Activated naive CD8-positive, alpha-beta T cell treated with anti-CD3 and anti-CD28 coated beads, Interleukin-2, amount 50 U/mL, for 24 hours (primary cell): ENCODE data around the gene CCNT2.
"Not testable (repeated sequence)": the region's sequence is repeated elsewhere in the genome, so short reads cannot be mapped to it uniquely, and the experiment has no call there.

Experiments used
- ATAC-seq: fragments of 150-1000 bp; cut with Tn5 transposase; one replicate; pipeline ENCODE4 v1.10.0; 2021
- DNase-seq: peaks from one replicate; pipeline ENCODE4 v3.0.0; 2021
- H3K27ac Mint-ChIP-seq: one replicate; pipeline ENCODE4 v1.8.0; 2021; ENCODE audit warnings: mild to moderate bottlenecking, mixed read lengths
- H3K27me3 Mint-ChIP-seq: one replicate; pipeline ENCODE4 v1.8.0; 2021; ENCODE audit warnings: mixed read lengths
- H3K36me3 Mint-ChIP-seq: one replicate; pipeline ENCODE4 v1.8.0; 2021; ENCODE audit warnings: low read depth, mixed read lengths
- H3K4me1 Mint-ChIP-seq: one replicate; pipeline ENCODE4 v1.8.0; 2021; ENCODE audit warnings: mixed read lengths
- H3K4me3 Mint-ChIP-seq: one replicate; pipeline ENCODE4 v1.8.0; 2021; ENCODE audit warnings: mild to moderate bottlenecking, moderate library complexity, mixed read lengths
- H3K9me3 Mint-ChIP-seq: one replicate; pipeline ENCODE4 v1.8.0; 2021; ENCODE audit warnings: mixed read lengths

Gene CCNT2

GRCh38 chr2:134907441-134908116 lies 11.0 kb upstream of the CCNT2 start:
- H3K27ac Mint-ChIP-seq, DNase-seq, H3K36me3 Mint-ChIP-seq, H3K4me1 Mint-ChIP-seq, H3K4me3 Mint-ChIP-seq, ATAC-seq, H3K27me3 Mint-ChIP-seq: not testable (repeated sequence)
- H3K9me3 Mint-ChIP-seq: peaks cover 18% of the 10 kb centered on the region

- Mint-ChIP-seq H3K4me3 (no peak overlapping the region), H3K9me3 (peaks cover 18% of the 10 kb centered on the region), H3K36me3 (peaks cover 7% of the 10 kb centered on the region), H3K27ac (no peak overlapping the region), H3K27me3 (no peaks in the 10 kb centered on the region), H3K4me1 (no peaks in the 10 kb centered on the region)
- ATAC-seq: no peak
- DNase-seq: no peak
Measured at GRCh38 chr2:134910763-134911399, 7.7 kb upstream of the CCNT2 start.

GRCh38 chr2:134911400-134911785 lies 7.2 kb upstream of the CCNT2 start:
- ATAC-seq (no peak), DNase-seq (no peak)
- H3K9me3 Mint-ChIP-seq: peaks cover 18% of the 10 kb centered on the region
- H3K27me3 Mint-ChIP-seq: no peaks in the 10 kb centered on the region
- peaks cover 7% of the 10 kb centered on the region for H3K36me3 Mint-ChIP-seq
- H3K27ac Mint-ChIP-seq: no peak overlapping the region
- H3K4me1 Mint-ChIP-seq: no peaks in the 10 kb centered on the region
- no peak overlapping the region for H3K4me3 Mint-ChIP-seq

GRCh38 chr2:134912361-134912760 lies 6.3 kb upstream of the CCNT2 start:
- DNase-seq (no peak), ATAC-seq (no peak)
- peaks cover 5% of the 10 kb centered on the region for H3K4me1 Mint-ChIP-seq
- H3K9me3 Mint-ChIP-seq: peaks cover 16% of the 10 kb centered on the region
- peaks cover 6% of the 10 kb centered on the region for H3K36me3 Mint-ChIP-seq
- no peaks in the 10 kb centered on the region for H3K27me3 Mint-ChIP-seq
- no peak overlapping the region for H3K4me3 Mint-ChIP-seq
- no peak overlapping the region for H3K27ac Mint-ChIP-seq

- Mint-ChIP-seq H3K36me3 (peaks cover 26% of the 10 kb centered on the region), H3K27me3 (peaks cover 4% of the 10 kb centered on the region), H3K9me3 (no peaks in the 10 kb centered on the region), H3K27ac (peak overlapping the region; percentile 96), H3K4me1 (peaks cover 34% of the 10 kb centered on the region), H3K4me3 (peak overlapping the region; percentile 96)
- ATAC-seq: no peak
- DNase-seq: peak; percentile 13
Measured at GRCh38 chr2:134917360-134917865, 1.2 kb upstream of the CCNT2 start.

- H3K27me3 Mint-ChIP-seq: peaks cover 4% of the 10 kb centered on the region
- H3K36me3 Mint-ChIP-seq: peaks cover 26% of the 10 kb centered on the region
- peak overlapping the region; percentile 96 for H3K4me3 Mint-ChIP-seq
- H3K4me1 Mint-ChIP-seq: peaks cover 39% of the 10 kb centered on the region
- H3K9me3 Mint-ChIP-seq: no peaks in the 10 kb centered on the region
- peak overlapping the region; percentile 96 for H3K27ac Mint-ChIP-seq
- DNase-seq (no peak), ATAC-seq (peak; percentile 79)
Measured at GRCh38 chr2:134917888-134918525, 615 bp upstream of the CCNT2 start.

GRCh38 chr2:134919341-134920210 lies 954 bp downstream of the CCNT2 start:
- peak; percentile 48 for DNase-seq
- H3K4me1 Mint-ChIP-seq: peaks cover 50% of the 10 kb centered on the region
- H3K36me3 Mint-ChIP-seq: peaks cover 31% of the 10 kb centered on the region
- H3K4me3 Mint-ChIP-seq: peak overlapping the region; percentile 96
- no peak for ATAC-seq
- H3K27ac Mint-ChIP-seq: peak overlapping the region; percentile 96
- peaks cover 4% of the 10 kb centered on the region for H3K27me3 Mint-ChIP-seq
- no peaks in the 10 kb centered on the region for H3K9me3 Mint-ChIP-seq

- no peak overlapping the region for H3K4me3 Mint-ChIP-seq
- peaks cover 43% of the 10 kb centered on the region for H3K36me3 Mint-ChIP-seq
- no peaks in the 10 kb centered on the region for H3K27me3 Mint-ChIP-seq
- DNase-seq (no peak), ATAC-seq (no peak)
- peak overlapping the region; percentile 21 for H3K27ac Mint-ChIP-seq
- H3K4me1 Mint-ChIP-seq: peaks cover 77% of the 10 kb centered on the region
- no peaks in the 10 kb centered on the region for H3K9me3 Mint-ChIP-seq
Measured at GRCh38 chr2:134924912-134925311, 6.3 kb downstream of the CCNT2 start.

GRCh38 chr2:134926231-134926931 lies 7.8 kb downstream of the CCNT2 start:
- DNase-seq (no peak), ATAC-seq (no peak)
- Mint-ChIP-seq H3K27me3 (no peaks in the 10 kb centered on the region), H3K9me3 (no peaks in the 10 kb centered on the region), H3K36me3 (peaks cover 44% of the 10 kb centered on the region), H3K4me1 (peaks cover 81% of the 10 kb centered on the region), H3K27ac (peak overlapping the region; percentile 29), H3K4me3 (peak overlapping the region; percentile 30)

- Mint-ChIP-seq H3K4me1 (peaks cover 77% of the 10 kb centered on the region), H3K36me3 (peaks cover 45% of the 10 kb centered on the region), H3K4me3 (no peak overlapping the region), H3K9me3 (no peaks in the 10 kb centered on the region), H3K27ac (no peak overlapping the region), H3K27me3 (no peaks in the 10 kb centered on the region)
- no peak for DNase-seq
- no peak for ATAC-seq
Measured at GRCh38 chr2:134927195-134927594, 8.6 kb downstream of the CCNT2 start.

- no peak overlapping the region for H3K4me3 Mint-ChIP-seq
- no peaks in the 10 kb centered on the region for H3K27me3 Mint-ChIP-seq
- H3K9me3 Mint-ChIP-seq: no peaks in the 10 kb centered on the region
- peaks cover 64% of the 10 kb centered on the region for H3K4me1 Mint-ChIP-seq
- ATAC-seq (no peak), DNase-seq (no peak)
- H3K36me3 Mint-ChIP-seq: peaks cover 35% of the 10 kb centered on the region
- peak overlapping the region; percentile 69 for H3K27ac Mint-ChIP-seq
Measured at GRCh38 chr2:134932864-134933526, 14.4 kb downstream of the CCNT2 start.

GRCh38 chr2:134933732-134934131 lies 15.1 kb downstream of the CCNT2 start:
- DNase-seq: no peak
- no peaks in the 10 kb centered on the region for H3K9me3 Mint-ChIP-seq
- H3K4me1 Mint-ChIP-seq: peaks cover 64% of the 10 kb centered on the region
- no peak overlapping the region for H3K4me3 Mint-ChIP-seq
- no peak overlapping the region for H3K27ac Mint-ChIP-seq
- H3K27me3 Mint-ChIP-seq: no peaks in the 10 kb centered on the region
- H3K36me3 Mint-ChIP-seq: peaks cover 37% of the 10 kb centered on the region
- ATAC-seq: no peak

- Mint-ChIP-seq H3K36me3 (peaks cover 40% of the 10 kb centered on the region), H3K4me1 (peaks cover 63% of the 10 kb centered on the region), H3K27me3 (no peaks in the 10 kb centered on the region), H3K4me3 (no peak overlapping the region), H3K27ac (peak overlapping the region; percentile 49), H3K9me3 (no peaks in the 10 kb centered on the region)
- no peak for ATAC-seq
- DNase-seq: no peak
Measured at GRCh38 chr2:134934150-134934549, 15.5 kb downstream of the CCNT2 start.
